Measurements from ENCODE around the gene PSTK. TPM values are rescaled to one million over a fixed set of nuclear protein-coding genes. Genes with fewer than 3 reads are reported as not detected.

PSTK gene
- total and polyA plus RNA-seq, 9 of the 15 experiments (the other 6 are each of a cell fraction or from before 2014, with no cell fraction given): 13.2 to 49.7 (median 18.9) TPM

- H3K4me2 ChIP-seq (ENCODE audit: insufficient read depth, low read length): no peak overlapping the region
- FAIRE-seq: no peak
- H3K9ac ChIP-seq (ENCODE audit: insufficient read depth in 1 of 2, low read depth in 2 of 2, low read length in 2 of 2): no peak overlapping the region
- no peak for ATAC-seq
- BruUV-seq (replicated peaks): no TSS peak
- no peaks in the 10 kb centered on the region for H3K36me3 ChIP-seq (ENCODE audit: control insufficient read depth, insufficient read depth, low read length)
- H4K20me1 ChIP-seq (replicated peaks; ENCODE audit: control insufficient read depth, insufficient read depth, low read length): no peaks in the 10 kb centered on the region
- no peaks in the 10 kb centered on the region for H3K9me1 ChIP-seq (ENCODE audit: control insufficient read depth, insufficient read depth, low read length)
- H3K4me3 ChIP-seq: no peak overlapping the region
- no peaks in the 10 kb centered on the region for H3K9me3 ChIP-seq (replicated peaks; ENCODE audit: control insufficient read depth, insufficient read depth, low read depth, low read length)
- no peak overlapping the region for H3K27ac ChIP-seq (ENCODE audit: extremely low read depth, low read depth, low read length)
- in situ Hi-C loops (cut with MboI) (loop anchor here (25.0 kb wide), 1 partner anchor 928 kb away; no protein-coding TSS in a partner anchor), intact Hi-C loops (cut with micrococcal nuclease) (no loop called here)
- no peaks in the 10 kb centered on the region for H3K4me1 ChIP-seq (replicated peaks in 1 of 2; ENCODE audit: control insufficient read depth in 2 of 2, insufficient read depth in 2 of 2, low read length in 2 of 2)
- no peak for TF ChIP-seq HDAC2 (IDR thresholded peaks at IDR 0.05)
- no peak for TF ChIP-seq MYC (IDR thresholded peaks at IDR 0.05; ENCODE audit: low read depth, low read length)
- TF ChIP-seq MYC (CRISPR knock-in tag; IDR thresholded peaks at IDR 0.05; ENCODE audit: borderline replicate concordance, low read depth): no peak
- no peak for TF ChIP-seq MXI1 (IDR thresholded peaks at IDR 0.05; ENCODE audit: low read depth, low read length)
- TF ChIP-seq SNRNP70 (optimal IDR thresholded peaks at IDR 0.05; ENCODE audit: low read depth, low read length): no peak
- TF ChIP-seq ZNF253 (CRISPR knock-in tag; conservative IDR thresholded peaks at IDR 0.05): no peak
- no peak for TF ChIP-seq TAF7 (tag; IDR thresholded peaks at IDR 0.05)
- TF ChIP-seq BRD4 (IDR thresholded peaks at IDR 0.05): no peak
- no peak for TF ChIP-seq SMAD3 (CRISPR knock-in tag; conservative IDR thresholded peaks at IDR 0.05)
- ChIA-PET CTCF (ENCODE audit: low intra/inter-chr PET ratio) (no interaction called here), POLR2A (interaction anchor here (1.0 to 1.4 kb wide), 2 partner anchors 9 to 12 kb away, joined by 3 read pairs; no protein-coding TSS in a partner anchor)
- H3K27me3 ChIP-seq (ENCODE audit: control insufficient read depth in 2 of 2, insufficient read depth in 2 of 2, low read length in 2 of 2): no peaks in the 10 kb centered on the region
- no peak for DNase-seq (ENCODE audit: extremely low read depth in 1 of 4, low spot score in 3 of 4)
- H3K79me2 ChIP-seq (ENCODE audit: control insufficient read depth, insufficient read depth, low read length): no peaks in the 10 kb centered on the region
- no peak overlapping the region for H2AFZ ChIP-seq (ENCODE audit: low read depth, low read length)
Measured at GRCh38 chr10:123034332-123034731, 54.1 kb downstream of the PSTK start.

Measured in K562 (cell line).